ENCODE results near the gene DLGAP3. TPM values are rescaled to one million over a fixed set of nuclear protein-coding genes. Genes with fewer than 3 reads are reported as not detected.
A peak's percentile ranks its signal among the peaks of the same experiment; 100 is the strongest.

DLGAP3 gene
- total RNA-seq, 6 experiments from 2014 or later: 0.07 TPM; not detected in 5

DNA sequence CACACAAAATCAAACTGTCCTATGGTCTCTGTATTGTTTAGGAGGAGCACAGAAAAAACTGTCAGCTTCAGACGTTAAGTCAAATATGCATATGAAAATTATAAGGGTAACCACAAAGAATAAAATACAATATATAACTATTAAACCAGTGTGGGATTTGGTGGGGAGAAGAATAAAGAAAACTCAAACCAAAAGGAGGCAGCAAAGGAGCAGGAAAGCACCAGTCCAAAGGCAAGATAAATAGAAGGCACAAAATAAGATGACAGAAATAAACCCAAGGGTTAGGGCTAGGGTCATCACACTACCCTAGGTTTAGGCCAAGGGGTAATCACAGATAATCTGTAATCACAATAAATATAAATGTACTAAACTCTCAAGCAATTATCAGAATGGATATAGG is 32.8 kb downstream of the DLGAP3 start:
- Mint-ChIP-seq H3K4me3 (no peak overlapping the region), H3K9me3 (peaks cover 14% of the 10 kb centered on the region), H3K27ac (no peak overlapping the region), H3K36me3 (ENCODE audit: low read depth) (peaks cover 11% of the 10 kb centered on the region; the same call in 1 of the 2 replicates), H3K4me1 (ENCODE audit: low read depth) (no peaks in the 10 kb centered on the region), H3K27me3 (ENCODE audit: insufficient read depth) (peaks cover 11% of the 10 kb centered on the region)
- TF ChIP-seq, protein P1, sequence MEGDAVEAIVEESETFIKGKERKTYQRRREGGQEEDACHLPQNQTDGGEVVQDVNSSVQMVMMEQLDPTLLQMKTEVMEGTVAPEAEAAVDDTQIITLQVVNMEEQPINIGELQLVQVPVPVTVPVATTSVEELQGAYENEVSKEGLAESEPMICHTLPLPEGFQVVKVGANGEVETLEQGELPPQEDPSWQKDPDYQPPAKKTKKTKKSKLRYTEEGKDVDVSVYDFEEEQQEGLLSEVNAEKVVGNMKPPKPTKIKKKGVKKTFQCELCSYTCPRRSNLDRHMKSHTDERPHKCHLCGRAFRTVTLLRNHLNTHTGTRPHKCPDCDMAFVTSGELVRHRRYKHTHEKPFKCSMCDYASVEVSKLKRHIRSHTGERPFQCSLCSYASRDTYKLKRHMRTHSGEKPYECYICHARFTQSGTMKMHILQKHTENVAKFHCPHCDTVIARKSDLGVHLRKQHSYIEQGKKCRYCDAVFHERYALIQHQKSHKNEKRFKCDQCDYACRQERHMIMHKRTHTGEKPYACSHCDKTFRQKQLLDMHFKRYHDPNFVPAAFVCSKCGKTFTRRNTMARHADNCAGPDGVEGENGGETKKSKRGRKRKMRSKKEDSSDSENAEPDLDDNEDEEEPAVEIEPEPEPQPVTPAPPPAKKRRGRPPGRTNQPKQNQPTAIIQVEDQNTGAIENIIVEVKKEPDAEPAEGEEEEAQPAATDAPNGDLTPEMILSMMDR (IDR thresholded peaks at IDR 0.05): peak; percentile 47; the same call in 1 of the 2 replicates
- peak; percentile 6 for DNase-seq

DNA sequence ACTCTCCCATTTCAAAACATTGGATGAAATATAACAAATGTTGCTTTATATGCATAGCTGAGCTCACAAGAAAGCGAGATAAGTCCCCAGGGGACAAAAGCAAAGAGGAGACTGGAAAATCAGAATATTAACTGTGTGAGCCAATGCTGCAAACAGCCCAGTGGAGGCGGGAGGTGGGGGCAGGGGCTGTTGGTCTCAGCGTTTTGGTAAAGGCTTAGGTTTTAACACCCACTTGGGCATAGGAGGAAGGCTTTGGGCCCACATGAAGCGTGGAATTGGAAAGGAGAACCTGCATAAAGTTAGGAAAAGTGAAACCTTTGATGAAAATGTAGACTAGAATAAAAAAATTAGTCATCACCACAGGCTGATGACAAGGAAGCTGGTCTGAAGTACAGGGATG is 39.7 kb downstream of the DLGAP3 start:
- Mint-ChIP-seq H3K4me3 (no peak overlapping the region), H3K4me1 (ENCODE audit: low read depth) (no peaks in the 10 kb centered on the region), H3K27ac (no peak overlapping the region), H3K9me3 (peaks cover 14% of the 10 kb centered on the region), H3K36me3 (ENCODE audit: low read depth) (peaks cover 11% of the 10 kb centered on the region; the same call in 1 of the 2 replicates), H3K27me3 (ENCODE audit: insufficient read depth) (peaks cover 12% of the 10 kb centered on the region)
- DNase-seq: no peak
- TF ChIP-seq, protein P1 (IDR thresholded peaks at IDR 0.05): no peak

DNA sequence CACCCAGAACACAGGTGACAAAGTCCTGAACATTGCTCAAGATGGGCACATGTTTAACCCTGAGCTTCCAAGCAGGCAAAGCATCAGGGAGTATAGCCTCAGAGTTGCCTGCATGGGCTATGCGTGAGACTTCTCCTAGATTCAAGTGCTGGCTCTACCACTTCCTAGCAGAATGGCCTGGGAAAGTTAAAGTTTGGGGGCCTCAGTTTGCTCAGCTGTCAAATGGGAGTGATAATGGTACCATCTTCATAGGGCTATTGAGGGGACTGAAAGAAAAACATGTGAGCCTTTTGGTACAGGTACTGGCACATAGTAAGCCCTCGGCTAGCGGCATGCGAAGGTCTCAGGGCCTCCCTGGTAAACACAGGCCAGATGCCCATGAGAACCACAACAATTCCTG is 41.9 kb downstream of the DLGAP3 start:
- TF ChIP-seq, protein P1 (IDR thresholded peaks at IDR 0.05): no peak
- no peak overlapping the region for H3K27ac Mint-ChIP-seq
- H3K27me3 Mint-ChIP-seq (ENCODE audit: insufficient read depth): peaks cover 22% of the 10 kb centered on the region
- DNase-seq: no peak
- no peaks in the 10 kb centered on the region for H3K4me1 Mint-ChIP-seq (ENCODE audit: low read depth)
- peaks cover 9% of the 10 kb centered on the region; the same call in 1 of the 2 replicates for H3K36me3 Mint-ChIP-seq (ENCODE audit: low read depth)
- H3K4me3 Mint-ChIP-seq: no peak overlapping the region
- peaks cover 8% of the 10 kb centered on the region for H3K9me3 Mint-ChIP-seq

DNA sequence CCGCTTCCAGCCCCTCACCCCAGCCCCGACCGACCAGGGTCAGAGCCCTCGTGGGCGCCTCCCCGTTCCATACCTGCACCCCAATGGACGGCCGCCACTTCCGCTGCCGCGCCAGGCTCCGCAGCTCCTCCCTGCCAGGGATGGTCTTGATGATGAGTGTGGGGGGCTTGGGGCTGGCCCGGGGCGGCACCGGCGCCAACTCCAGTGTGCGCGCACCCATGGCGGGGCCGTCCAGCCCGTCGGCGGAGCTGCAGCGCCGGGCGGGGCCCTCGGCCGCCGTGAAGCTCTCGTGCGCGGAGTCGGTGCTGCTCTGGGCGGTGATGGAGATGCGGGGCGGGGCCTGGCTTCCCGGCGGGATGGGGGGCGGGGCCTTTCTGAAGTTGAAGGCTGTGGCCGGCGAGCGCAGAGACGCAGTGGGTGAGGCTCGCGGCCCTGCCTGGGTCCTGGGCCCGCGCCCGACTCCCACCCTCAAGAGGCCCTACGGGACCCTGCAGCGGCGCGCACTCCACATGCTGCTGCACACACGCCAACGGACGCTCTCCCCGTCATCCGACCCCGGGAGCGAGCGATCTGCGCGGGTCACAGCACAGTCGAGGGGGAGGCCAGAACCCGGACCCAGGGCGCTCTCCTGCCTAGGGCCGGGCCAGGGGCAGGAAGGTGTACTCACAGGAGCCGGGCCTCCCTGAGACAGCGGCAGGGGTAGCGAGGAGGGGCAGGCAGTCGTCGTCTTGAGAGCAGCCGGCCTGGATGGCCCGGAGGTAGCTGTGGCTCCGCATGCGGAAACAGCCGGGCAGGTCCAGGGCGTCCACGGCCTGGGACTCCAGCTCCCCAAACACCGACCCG is 43.8 kb downstream of the DLGAP3 start:
- no peaks in the 10 kb centered on the region for H3K36me3 Mint-ChIP-seq (ENCODE audit: low read depth)
- peaks cover 24% of the 10 kb centered on the region for H3K27me3 Mint-ChIP-seq (ENCODE audit: insufficient read depth)
- H3K4me1 Mint-ChIP-seq (ENCODE audit: low read depth): no peaks in the 10 kb centered on the region
- no peak overlapping the region for H3K4me3 Mint-ChIP-seq
- no peak overlapping the region for H3K27ac Mint-ChIP-seq
- H3K9me3 Mint-ChIP-seq: no peaks in the 10 kb centered on the region
- DNase-seq: no peak
- TF ChIP-seq, protein P1 (IDR thresholded peaks at IDR 0.05): no peak

DNA sequence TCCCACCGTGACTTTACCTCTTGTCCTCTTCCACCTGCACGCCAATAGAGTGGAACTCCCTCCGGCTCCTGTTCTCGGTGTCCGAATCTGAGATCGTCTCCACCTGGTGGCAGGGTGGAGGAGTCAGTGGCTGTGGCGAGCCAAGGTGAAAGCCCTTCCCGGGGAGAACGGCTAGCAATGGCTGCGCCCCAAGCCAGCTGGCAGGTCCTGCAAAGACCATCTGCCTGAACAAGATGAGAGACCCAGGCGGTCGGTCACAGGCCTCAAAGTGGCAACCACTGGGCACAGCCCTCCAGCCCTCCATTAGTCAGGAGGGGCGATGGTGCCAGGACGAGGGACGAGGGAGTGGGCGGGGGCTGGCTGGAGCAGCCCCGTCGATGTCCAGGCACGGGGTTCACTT is 44.5 kb downstream of the DLGAP3 start:
- Mint-ChIP-seq H3K27ac (no peak overlapping the region), H3K27me3 (ENCODE audit: insufficient read depth) (peaks cover 28% of the 10 kb centered on the region), H3K9me3 (no peaks in the 10 kb centered on the region), H3K4me3 (no peak overlapping the region), H3K36me3 (ENCODE audit: low read depth) (no peaks in the 10 kb centered on the region), H3K4me1 (ENCODE audit: low read depth) (no peaks in the 10 kb centered on the region)
- TF ChIP-seq, protein P1 (IDR thresholded peaks at IDR 0.05): peak; percentile 14; the same call in 1 of the 2 replicates
- no peak for DNase-seq
